Melanocyte of skin (primary cell): ENCODE data around the gene IQCN. TPM values are rescaled to one million over a fixed set of nuclear protein-coding genes. Genes with fewer than 3 reads are reported as not detected.

Source experiments
- small RNA-seq, 2 donors: library from RNA; depleted of rRNA; stranded (forward); fragments of <200 nt; gene quantifications; one replicate each; pipeline ENCODE3, GENCODE V24; 2012
- total RNA-seq, 2 donors: library from RNA; depleted of rRNA; stranded (reverse); fragments of >200 nt; gene quantifications; 2 replicates each; pipeline ENCODE4 v1.2.3, GENCODE V29; 2012

IQCN gene
- 1 to 10 TPM in 1 of 2 donors, under 1 TPM in 1; 0.33 to 2.8 TPM for total RNA-seq

DNA sequence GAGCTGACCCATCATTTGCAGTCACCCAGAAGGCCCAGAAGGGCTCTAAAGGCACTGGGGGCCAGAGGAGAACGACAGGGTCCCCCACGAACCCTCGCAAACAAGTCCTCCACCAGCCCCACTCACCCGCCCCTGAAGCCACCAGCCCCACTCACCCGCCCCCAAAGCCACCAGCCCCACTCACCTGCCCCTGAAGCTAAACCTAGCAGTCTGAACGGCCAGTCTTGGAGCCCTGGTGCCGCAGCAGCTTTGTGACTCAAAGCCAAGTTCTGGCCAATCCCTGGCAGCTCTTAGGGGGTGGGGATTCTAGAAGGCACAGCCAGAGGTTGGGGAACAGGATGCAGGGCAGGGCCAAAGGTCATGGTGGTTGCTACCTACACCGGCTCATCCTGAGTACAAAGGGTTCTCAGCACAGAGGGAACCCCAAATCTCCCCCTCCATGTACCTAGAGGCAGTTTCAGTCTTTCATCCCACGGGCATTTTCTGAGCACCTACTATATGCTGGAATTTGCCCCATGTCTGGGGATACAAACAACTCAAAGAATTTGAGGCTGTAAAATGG lies at the start of gene IQCN:
Gene IQCN, minus strand, starts transcription at position 234 of the 562 bp plus-strand sequence. CDS start 4,974 bp downstream, outside the sequence.

DNA sequence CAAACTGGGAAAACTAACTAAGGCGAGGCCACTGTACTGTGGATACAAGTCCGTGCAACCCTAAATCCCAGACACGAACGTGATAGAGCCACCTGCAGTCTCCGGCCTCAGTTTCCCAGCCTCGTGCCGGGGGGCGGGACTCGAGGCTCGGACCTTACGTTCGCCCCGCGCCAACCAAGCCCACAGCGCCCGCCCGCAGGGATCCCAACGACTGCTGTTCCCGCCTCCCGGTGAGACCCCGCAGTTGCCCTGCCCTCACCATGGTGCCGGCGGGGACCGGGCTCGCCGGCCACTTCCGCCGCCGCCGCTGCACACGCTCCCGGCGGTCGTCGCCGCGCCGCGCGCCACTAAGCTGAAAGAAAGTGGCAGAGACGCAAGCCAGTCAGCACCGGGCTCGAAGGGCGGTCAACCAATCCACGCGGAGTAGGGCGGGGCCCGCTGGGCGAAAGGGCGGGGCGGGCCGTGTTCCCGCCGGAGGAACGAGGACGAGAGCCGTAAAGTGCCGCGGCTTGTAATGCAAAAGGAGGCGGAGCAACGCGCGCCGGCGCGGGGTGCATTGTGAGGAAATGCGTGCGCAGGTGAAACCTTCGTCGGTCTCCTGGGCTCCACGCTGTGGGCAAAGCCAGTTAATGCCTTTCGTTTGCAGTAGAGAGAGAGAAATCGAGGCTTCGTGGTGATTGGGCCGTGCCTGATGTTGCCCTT lies 48.7 kb upstream of the IQCN start, which contains the start of gene LSM4:
Gene LSM4, minus strand, starts transcription at position 318 of the 702 bp plus-strand sequence. Its CDS starts 56 bp downstream, at position 262.

DNA sequence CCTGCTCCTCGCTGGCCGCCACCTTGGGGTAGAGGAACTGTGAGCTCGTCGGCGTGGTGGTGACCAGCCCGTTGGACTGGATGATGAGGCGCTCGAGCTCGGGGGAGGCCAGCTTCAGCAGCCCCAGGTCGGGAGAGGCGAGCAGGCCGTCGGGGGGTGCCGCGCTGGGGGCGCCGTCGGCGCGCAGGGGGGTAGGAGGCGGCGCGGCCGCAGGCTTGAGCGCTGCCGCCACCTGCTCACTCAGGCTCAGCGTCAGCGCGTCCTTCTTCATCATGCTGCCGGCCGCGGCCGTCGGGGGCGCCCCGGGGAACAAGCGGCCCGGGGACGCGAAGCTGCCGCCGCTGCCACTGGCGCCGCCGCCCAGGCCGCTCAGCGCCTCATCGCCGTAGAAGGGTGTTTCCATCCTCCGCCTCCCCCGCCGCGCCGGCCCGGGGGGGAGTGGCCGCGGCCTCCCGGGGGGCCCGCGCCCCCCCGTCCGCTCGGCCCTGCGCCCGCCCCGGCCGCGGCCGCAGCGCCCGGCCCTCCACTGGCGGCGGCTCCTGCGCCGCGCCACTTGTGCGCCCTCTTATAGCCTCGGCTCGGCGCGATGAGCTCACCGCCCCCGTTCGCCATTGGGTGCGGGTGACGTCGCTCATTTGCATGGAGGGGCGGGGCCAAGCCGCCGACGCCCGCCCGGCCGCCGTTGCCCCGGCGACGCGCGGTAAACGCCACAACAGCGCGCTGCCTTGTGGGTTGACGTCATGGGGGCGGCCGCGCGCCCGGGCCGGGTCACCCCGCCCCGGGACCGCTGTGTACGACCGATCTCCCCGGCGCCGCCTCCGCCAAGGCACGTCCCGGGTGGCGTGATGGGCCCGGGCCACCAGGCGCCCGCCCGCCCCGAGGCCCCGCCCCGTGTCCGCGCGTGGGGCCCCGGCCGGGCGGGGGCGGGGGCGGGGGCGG lies 7.1 kb upstream of the IQCN start, which contains the start of gene JUND:
Gene JUND, minus strand, starts transcription at position 541 of the 939 bp plus-strand sequence. Its CDS starts 138 bp downstream, at position 403.

DNA sequence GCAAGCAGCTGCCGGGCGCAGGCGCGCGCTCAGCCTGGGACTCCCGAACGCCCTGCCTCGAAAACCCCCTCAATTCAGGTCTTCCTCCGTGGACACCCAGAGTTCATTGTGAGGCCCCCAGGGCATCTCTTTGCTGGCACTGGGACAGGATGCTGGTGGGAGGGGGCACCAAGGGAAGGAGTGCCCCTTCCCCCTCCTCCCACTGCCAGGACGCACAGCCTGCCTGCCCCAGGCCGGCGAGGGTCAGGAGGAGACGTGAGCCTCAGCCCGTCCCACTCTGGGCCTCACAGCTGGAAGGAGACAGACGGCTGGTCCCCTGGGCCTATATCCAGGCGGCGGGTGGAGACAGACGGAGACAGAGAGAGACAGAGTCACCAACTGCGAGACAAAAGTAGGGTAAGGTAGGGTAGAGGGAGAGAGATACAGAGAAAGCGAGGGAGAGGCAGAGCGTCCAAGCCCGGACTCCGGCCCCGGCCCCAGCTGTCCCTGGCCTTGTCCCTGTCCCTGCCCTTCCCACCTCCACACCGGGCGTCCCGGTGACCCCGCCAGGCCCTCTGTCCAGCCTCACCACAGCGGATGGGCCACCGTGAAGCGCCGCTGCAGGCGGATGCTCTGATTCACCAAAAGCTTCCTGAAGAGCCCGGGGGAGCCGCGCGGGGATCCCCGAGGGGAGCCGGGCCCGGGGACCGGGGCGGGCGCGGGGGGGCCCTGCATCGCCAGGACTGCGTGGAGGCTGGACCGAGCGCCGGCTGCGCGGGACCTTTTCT lies 48.4 kb downstream of the IQCN start, which contains the start of gene PDE4C:
Gene PDE4C, minus strand, starts transcription at position 737 of the 767 bp plus-strand sequence. Its CDS starts 23 bp downstream, at position 714.

Small RNAs within 50 kb of the gene (small RNA-seq; reads per million reads assigned to genes)
- gene MIR3188 (0 to 0.35 reads per million in 2 donors), gene RPL39P38 (0 reads per million in 2 donors)

Other genes with a start within 250 kb of the IQCN start
- gene IL12RB1, start 187.5 kb downstream of the IQCN start, total RNA-seq, result 1 to 10 TPM in 1 of 2 donors, under 1 TPM in 1; 0.69 to 2.0 TPM
- gene MAST3, start 176.7 kb downstream of the IQCN start, total RNA-seq, result 1 to 10 TPM; 3.1 to 4.0 TPM
- gene PIK3R2, start 121.3 kb downstream of the IQCN start, total RNA-seq, result 10 to 100 TPM; 19.0 to 31.7 TPM
- gene IFI30, start 100.6 kb downstream of the IQCN start, total RNA-seq, result 1 to 10 TPM; 6.7 to 9.6 TPM
- gene MPV17L2, start 81.2 kb downstream of the IQCN start, total RNA-seq, result 10 to 100 TPM; 14.8 to 28.0 TPM
- 1 to 10 TPM; 6.9 to 7.7 TPM for gene RAB3A, start 70.4 kb downstream of the IQCN start, total RNA-seq
- under 1 TPM in 1 of 2 donors, not detected in 1; 0.33 TPM for gene PDE4C, start 48.0 kb downstream of the IQCN start, total RNA-seq
- gene JUND, start 7.2 kb upstream of the IQCN start, total RNA-seq, result 100 to 1,000 TPM in 1 of 2 donors, 10 to 100 TPM in 1; 98.9 to 205 TPM
- gene LSM4, start 48.6 kb upstream of the IQCN start, total RNA-seq, result 100 to 1,000 TPM; 142 to 230 TPM
- 10 to 100 TPM; 17.9 to 23.3 TPM for gene PGPEP1, start 66.1 kb upstream of the IQCN start, total RNA-seq
- gene GDF15, start 111.7 kb upstream of the IQCN start, total RNA-seq, result 100 to 1,000 TPM in 1 of 2 donors, 10 to 100 TPM in 1; 57.8 to 325 TPM
- not detected for gene LRRC25, start 123.2 kb upstream of the IQCN start, total RNA-seq
- 10 to 100 TPM; 38.2 to 85.6 TPM for gene SSBP4, start 144.9 kb upstream of the IQCN start, total RNA-seq
- 10 to 100 TPM; 24.0 to 25.5 TPM for gene ISYNA1, start 163.7 kb upstream of the IQCN start, total RNA-seq
- 10 to 100 TPM in 1 of 2 donors, 1 to 10 TPM in 1; 8.6 to 11.3 TPM for gene ELL, start 247.6 kb upstream of the IQCN start, total RNA-seq